ENCODE results near the gene GPR39. TPM values are rescaled to one million over a fixed set of nuclear protein-coding genes. Genes with fewer than 3 reads are reported as not detected.
A peak's percentile ranks its signal among the peaks of the same experiment; 100 is the strongest.

GPR39 gene
- total RNA-seq, 1 experiment from 2014 or later: 0.50 TPM

- Histone ChIP-seq H3K23me2 (ENCODE audit: insufficient read length, low read depth, low read length, poor library complexity, severe bottlenecking) (no peaks in the 10 kb centered on the region), H3K23ac (ENCODE audit: insufficient read length, low read depth, low read length) (no peak overlapping the region), H3K18ac (ENCODE audit: insufficient read length, low read depth, low read length) (no peak overlapping the region), H2BK120ac (ENCODE audit: low read depth, low read length, poor library complexity, severe bottlenecking) (no peak overlapping the region), H3K27ac (ENCODE audit: insufficient read length, low read depth, low read length) (no peak overlapping the region), H3K79me2 (ENCODE audit: insufficient read depth, low read length) (no peaks in the 10 kb centered on the region), H3K27me3 (ENCODE audit: insufficient read depth, low read length) (no peaks in the 10 kb centered on the region), H2BK5ac (ENCODE audit: insufficient read length, low read length) (no peak overlapping the region), H2BK15ac (ENCODE audit: low read depth, low read length) (no peak overlapping the region), H3K4ac (ENCODE audit: low read depth, low read length) (no peak overlapping the region), H3K79me1 (ENCODE audit: insufficient read depth, low read depth, low read length, poor library complexity, severe bottlenecking) (no peaks in the 10 kb centered on the region), H3K4me1 (ENCODE audit: insufficient read depth, low read length) (peaks cover 3% of the 10 kb centered on the region; the same call in 1 of the 2 replicates), H2BK12ac (ENCODE audit: insufficient read length, low read depth, low read length) (no peak overlapping the region), H2AK5ac (ENCODE audit: insufficient read length, low read length) (no peak overlapping the region), H3K14ac (ENCODE audit: insufficient read depth, low read length) (no peak overlapping the region), H4K91ac (ENCODE audit: insufficient read length, low read depth, low read length) (no peak overlapping the region), H3K56ac (ENCODE audit: insufficient read length, low read depth, low read length) (no peak overlapping the region), H4K5ac (ENCODE audit: insufficient read length, low read depth, low read length) (no peak overlapping the region), H3K9me3 (ENCODE audit: control insufficient read depth, low read depth, low read length) (peaks cover 14% of the 10 kb centered on the region), H3T11ph (ENCODE audit: low read length) (no peak overlapping the region), H2BK20ac (ENCODE audit: low read depth, low read length, poor library complexity, severe bottlenecking) (no peak overlapping the region), H2AFZ (ENCODE audit: low read length) (no peak overlapping the region), H3K4me2 (ENCODE audit: insufficient read depth, insufficient read length, low read length) (no peak overlapping the region), H4K20me1 (ENCODE audit: control insufficient read depth, insufficient read depth, insufficient read length) (no peaks in the 10 kb centered on the region), H3K9ac (ENCODE audit: extremely low read depth, insufficient read length, low read length) (no peak overlapping the region), H4K8ac (replicated peaks; ENCODE audit: insufficient read length, low read depth, low read length) (no peak overlapping the region)
- Mint-ChIP-seq H3K9me3 (peaks cover 25 to 26% of the 10 kb centered on the region in 2 experiments), H3K27me3 (ENCODE audit: low read depth) (no peaks in the 10 kb centered on the region; the same call in 1 of the 2 replicates), H3K36me3 (ENCODE audit: insufficient read depth in 1 of 3, low read depth in 3 of 3) (peaks cover 0 to 25% (median 23%) of the 10 kb centered on the region in 3 experiments; a peak in 6 of 7 replicates), H3K27ac (no peak overlapping the region), H3K4me3 (no peak overlapping the region), H3K4me1 (peaks cover 7 to 11% of the 10 kb centered on the region in 2 experiments)
- peak; percentile 63 for DNase-seq
- peak; percentile 81 for TF ChIP-seq CTCF (conservative IDR thresholded peaks at IDR 0.05)
- no CpG with 5 or more reads among the region's 5 CpGs for WGBS (ENCODE audit: extremely low coverage, insufficient read length, low lambda C conversion rate)
Observed at GRCh38 chr2:132547090-132547687, 130.6 kb downstream of the GPR39 start.

Data from H9 (cell line).